ENCODE data around the gene EXD3.
"Not testable (repeated sequence)": the region's sequence is repeated elsewhere in the genome, so short reads cannot be mapped to it uniquely, and the experiment has no call there.

EXD3 gene

DNA sequence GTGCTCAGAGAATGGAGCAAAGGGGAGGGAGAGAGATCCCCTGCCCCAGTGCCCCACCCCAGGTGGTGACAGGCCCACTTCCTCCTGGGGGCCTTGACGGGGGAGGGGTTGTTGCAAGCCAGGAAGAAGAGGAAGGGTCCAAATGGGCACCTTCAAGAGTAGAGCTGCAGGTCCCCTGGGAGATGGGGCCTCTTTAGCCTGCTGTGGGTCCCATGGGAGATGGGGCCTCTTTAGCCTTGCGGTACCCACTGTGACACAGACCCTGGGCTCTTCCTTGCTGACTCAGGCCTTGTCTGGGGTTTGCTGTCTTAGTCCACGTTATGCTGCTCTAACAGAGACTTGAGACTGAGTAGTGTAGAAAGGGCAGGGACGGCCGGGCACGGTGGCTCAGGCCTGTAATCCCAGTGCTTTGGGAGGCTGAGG is 155.0 kb downstream of the EXD3 start:
- Histone ChIP-seq H3K36me3 (ENCODE audit: control insufficient read depth, low read depth, low read length) (peaks cover 32% of the 10 kb centered on the region), H3K4me1 (ENCODE audit: control insufficient read depth, low read depth, low read length) (no peaks in the 10 kb centered on the region)

DNA sequence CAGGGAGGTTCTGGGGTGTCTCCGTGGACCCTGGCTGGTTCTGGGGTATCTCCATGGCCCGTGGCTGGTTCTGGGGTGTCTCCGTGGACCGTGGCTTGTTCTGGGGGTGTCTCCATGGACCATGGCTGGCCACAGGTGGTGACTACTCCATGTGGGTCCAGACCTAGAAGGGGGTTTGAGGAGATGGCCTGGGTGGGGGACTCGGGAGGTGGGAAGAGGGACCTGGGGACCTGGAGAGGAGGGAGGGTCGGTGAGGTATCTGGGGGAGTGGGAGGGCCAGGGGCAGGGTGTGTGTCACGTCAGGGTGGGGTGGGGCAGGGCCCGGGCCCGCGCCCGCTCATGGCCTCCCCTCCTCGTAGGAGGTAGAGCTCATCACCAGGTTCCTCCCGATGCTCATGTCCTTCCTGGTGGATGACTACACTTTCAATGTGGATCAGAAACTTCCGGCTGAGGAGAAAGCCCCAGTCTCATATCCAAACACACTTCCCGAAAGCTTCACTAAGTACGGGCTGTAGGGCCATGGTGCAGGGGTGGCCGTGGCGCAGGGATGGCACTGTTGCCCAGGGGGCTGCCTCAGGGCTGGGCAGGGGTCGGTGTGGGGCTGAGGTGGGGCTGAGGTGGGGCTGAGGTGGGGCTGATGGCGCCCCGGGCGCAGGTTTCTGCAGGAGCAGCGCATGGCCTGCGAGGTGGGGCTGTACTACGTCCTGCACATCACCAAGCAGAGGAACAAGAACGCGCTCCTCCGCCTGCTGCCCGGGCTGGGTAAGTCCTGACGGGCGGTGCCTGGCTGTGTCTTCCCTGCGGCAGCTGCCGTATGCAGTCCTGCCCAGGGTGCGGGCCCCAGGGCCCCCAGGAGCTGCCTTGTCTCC is 156.1 kb downstream of the EXD3 start:
- no peaks in the 10 kb centered on the region for H3K9me3 ChIP-seq (ENCODE audit: control insufficient read depth, low read depth, low read length)
- H3K9ac ChIP-seq (ENCODE audit: low read length), result no peak overlapping the region
- peaks cover 32% of the 10 kb centered on the region for H3K36me3 ChIP-seq (ENCODE audit: control insufficient read depth, low read depth, low read length)
- H3K27me3 ChIP-seq (ENCODE audit: control insufficient read depth, insufficient read depth, low read length), result no peaks in the 10 kb centered on the region
- H3K4me1 ChIP-seq (ENCODE audit: control insufficient read depth, low read depth, low read length), result no peaks in the 10 kb centered on the region
- no peak overlapping the region for H3K4me3 ChIP-seq (ENCODE audit: low read length)
- no peak overlapping the region for H3K27ac ChIP-seq (ENCODE audit: low read length)

More for the DNA sequence above, 155.0 kb downstream of the EXD3 start:
- no peaks in the 10 kb centered on the region for H3K9me3 ChIP-seq (ENCODE audit: control insufficient read depth, low read depth, low read length)
- no peak overlapping the region for H3K27ac ChIP-seq (ENCODE audit: low read length)
- no peaks in the 10 kb centered on the region for H3K27me3 ChIP-seq (ENCODE audit: control insufficient read depth, insufficient read depth, low read length)
- H3K9ac ChIP-seq (ENCODE audit: low read length), result no peak overlapping the region
- H3K4me3 ChIP-seq (ENCODE audit: low read length), result no peak overlapping the region

DNA sequence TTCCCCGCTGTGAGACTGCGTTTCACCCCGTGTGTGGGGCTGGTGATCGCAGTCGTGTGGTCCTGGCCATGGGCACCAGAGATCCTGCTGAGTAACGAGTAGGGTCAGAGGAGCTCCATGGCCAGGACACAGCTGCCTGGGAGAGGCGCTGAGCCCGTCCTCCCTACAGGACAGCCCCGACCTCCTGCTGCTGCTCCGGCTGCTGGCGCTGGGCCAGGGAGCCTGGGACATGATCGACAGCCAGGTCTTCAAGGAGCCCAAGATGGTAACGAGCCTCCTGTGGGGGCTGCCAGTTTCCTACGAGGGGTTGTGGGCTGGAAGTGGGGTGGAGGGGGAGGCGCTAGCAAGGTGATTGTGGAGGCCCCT is 156.8 kb downstream of the EXD3 start:
- peaks cover 32% of the 10 kb centered on the region for H3K36me3 ChIP-seq (ENCODE audit: control insufficient read depth, low read depth, low read length)
- no peaks in the 10 kb centered on the region for H3K4me1 ChIP-seq (ENCODE audit: control insufficient read depth, low read depth, low read length)
- no peak overlapping the region for H3K4me3 ChIP-seq (ENCODE audit: low read length)
- H3K9me3 ChIP-seq (ENCODE audit: control insufficient read depth, low read depth, low read length), result no peaks in the 10 kb centered on the region
- H3K27me3 ChIP-seq (ENCODE audit: control insufficient read depth, insufficient read depth, low read length), result no peaks in the 10 kb centered on the region
- H3K27ac ChIP-seq (ENCODE audit: low read length), result no peak overlapping the region
- H3K9ac ChIP-seq (ENCODE audit: low read length), result no peak overlapping the region

DNA sequence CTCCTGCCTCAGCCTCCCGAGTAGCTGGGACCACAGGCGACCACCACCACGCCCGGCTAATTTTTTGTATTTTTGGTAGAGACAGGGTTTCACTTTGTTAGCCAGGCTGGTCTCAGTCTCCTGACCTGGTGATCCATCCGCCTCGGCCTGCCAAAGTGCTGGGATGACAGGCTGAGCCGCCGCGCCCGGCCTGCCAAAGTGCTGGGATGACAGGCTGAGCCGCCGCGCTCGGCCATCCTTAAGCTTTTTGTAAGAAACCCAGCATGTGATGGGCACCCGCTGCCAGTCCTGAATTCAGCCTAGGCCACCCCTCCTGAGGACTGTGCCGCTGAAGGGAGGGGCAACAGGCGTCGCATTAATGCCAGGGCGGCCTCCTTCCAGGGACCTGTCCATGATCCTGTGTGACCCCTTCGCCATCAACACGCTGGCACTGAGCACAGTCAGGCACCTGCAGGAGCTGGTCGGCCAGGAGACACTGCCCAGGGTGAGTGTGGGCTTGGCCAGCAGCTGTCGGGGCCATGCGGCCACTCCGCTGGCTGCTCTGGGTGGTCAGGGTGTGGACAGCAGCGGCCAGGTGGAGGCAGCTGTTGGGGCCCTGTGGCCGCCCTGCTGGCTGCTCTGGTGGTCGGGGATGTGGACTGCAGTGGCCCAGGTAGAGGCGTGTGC is 157.3 kb downstream of the EXD3 start:
- Histone ChIP-seq H3K4me3 (ENCODE audit: low read length) (no peak overlapping the region), H3K36me3 (ENCODE audit: control insufficient read depth, low read depth, low read length) (peaks cover 32% of the 10 kb centered on the region), H3K27me3 (ENCODE audit: control insufficient read depth, insufficient read depth, low read length) (no peaks in the 10 kb centered on the region), H3K4me1 (ENCODE audit: control insufficient read depth, low read depth, low read length) (no peaks in the 10 kb centered on the region), H3K9ac (ENCODE audit: low read length) (no peak overlapping the region), H3K27ac (ENCODE audit: low read length) (no peak overlapping the region), H3K9me3 (ENCODE audit: control insufficient read depth, low read depth, low read length) (no peaks in the 10 kb centered on the region)

DNA sequence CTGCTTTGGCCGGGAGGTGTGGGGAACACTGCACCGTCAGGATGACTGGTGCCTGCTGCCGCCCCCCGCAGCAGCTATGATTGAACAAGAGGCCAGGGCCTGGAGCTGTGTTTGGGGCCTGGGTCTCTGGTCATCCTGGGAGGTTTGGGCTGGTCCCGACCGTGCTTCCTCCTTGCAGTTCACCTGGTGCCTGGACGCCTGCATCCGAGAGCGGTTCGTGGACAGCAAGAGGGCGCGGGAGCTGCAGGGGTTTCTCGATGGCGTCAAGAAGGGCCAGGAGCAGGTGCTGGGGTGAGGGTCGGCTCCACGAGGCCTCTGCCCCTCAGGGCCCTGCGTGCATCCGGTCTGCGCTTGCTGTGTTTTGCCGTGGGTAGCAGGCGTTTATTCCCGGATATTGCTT is 158.9 kb downstream of the EXD3 start:
- H3K9ac ChIP-seq (ENCODE audit: low read length), result no peak overlapping the region
- no peaks in the 10 kb centered on the region for H3K9me3 ChIP-seq (ENCODE audit: control insufficient read depth, low read depth, low read length)
- H3K36me3 ChIP-seq (ENCODE audit: control insufficient read depth, low read depth, low read length), result peaks cover 29% of the 10 kb centered on the region

GRCh38 chr9:137263506-137263905 is 159.5 kb downstream of the EXD3 start:
- Histone ChIP-seq H3K4me1 (ENCODE audit: control insufficient read depth, low read depth, low read length) (no peaks in the 10 kb centered on the region), H3K36me3 (ENCODE audit: control insufficient read depth, low read depth, low read length) (peaks cover 29% of the 10 kb centered on the region), H3K9me3 (ENCODE audit: control insufficient read depth, low read depth, low read length) (no peaks in the 10 kb centered on the region), H3K27ac (ENCODE audit: low read length) (no peak overlapping the region), H3K9ac (ENCODE audit: low read length) (no peak overlapping the region), H3K4me3 (ENCODE audit: low read length) (no peak overlapping the region), H3K27me3 (ENCODE audit: control insufficient read depth, insufficient read depth, low read length) (no peaks in the 10 kb centered on the region)

More for the DNA sequence above, 158.9 kb downstream of the EXD3 start:
- H3K4me1 ChIP-seq (ENCODE audit: control insufficient read depth, low read depth, low read length), result no peaks in the 10 kb centered on the region
- H3K27ac ChIP-seq (ENCODE audit: low read length), result no peak overlapping the region
- no peak overlapping the region for H3K4me3 ChIP-seq (ENCODE audit: low read length)
- H3K27me3 ChIP-seq (ENCODE audit: control insufficient read depth, insufficient read depth, low read length), result no peaks in the 10 kb centered on the region

GRCh38 chr9:137262909-137263285 is 160.1 kb downstream of the EXD3 start:
- no peaks in the 10 kb centered on the region for H3K4me1 ChIP-seq (ENCODE audit: control insufficient read depth, low read depth, low read length)
- peaks cover 32% of the 10 kb centered on the region for H3K36me3 ChIP-seq (ENCODE audit: control insufficient read depth, low read depth, low read length)
- no peak overlapping the region for H3K9ac ChIP-seq (ENCODE audit: low read length)
- no peak overlapping the region for H3K4me3 ChIP-seq (ENCODE audit: low read length)
- H3K9me3 ChIP-seq (ENCODE audit: control insufficient read depth, low read depth, low read length), result no peaks in the 10 kb centered on the region
- H3K27me3 ChIP-seq (ENCODE audit: control insufficient read depth, insufficient read depth, low read length), result no peaks in the 10 kb centered on the region
- no peak overlapping the region for H3K27ac ChIP-seq (ENCODE audit: low read length)

DNA sequence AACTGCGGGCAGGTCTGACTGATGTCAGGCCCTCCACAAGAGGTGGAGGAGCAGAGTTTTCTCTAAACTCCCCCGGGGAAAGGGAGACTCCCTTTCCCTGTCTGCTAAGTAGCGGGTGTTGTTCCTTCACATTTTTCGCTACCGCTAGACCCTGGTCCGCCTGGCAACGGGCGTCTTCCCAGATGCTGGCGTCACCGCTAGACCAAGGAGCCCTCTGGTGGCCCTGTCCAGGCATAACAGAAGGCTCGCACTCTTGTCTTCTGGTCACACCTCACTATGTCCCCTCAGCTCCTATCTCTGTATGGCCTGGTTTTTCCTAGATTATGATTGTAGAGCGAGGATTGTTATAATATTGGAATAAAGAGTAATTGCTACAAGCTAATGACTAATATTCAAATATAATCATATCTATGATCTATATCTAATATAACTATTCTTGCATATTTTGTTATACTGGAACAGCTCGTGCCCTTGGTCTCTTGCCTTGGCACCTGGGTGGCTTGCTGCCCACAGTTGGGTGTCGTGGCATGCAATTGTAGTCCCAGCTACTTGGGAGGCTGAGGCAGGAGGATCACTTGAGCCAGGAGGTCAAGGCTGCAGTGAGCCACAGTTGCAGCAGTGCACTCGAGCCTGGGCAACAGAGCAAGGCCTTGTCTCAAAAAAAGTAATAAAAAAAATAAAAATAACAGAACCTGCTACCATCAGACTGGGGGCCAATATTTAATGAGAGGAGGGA is 160.6 kb downstream of the EXD3 start:
- H3K9me3 ChIP-seq (ENCODE audit: control insufficient read depth, low read depth, low read length); H3K27ac ChIP-seq (ENCODE audit: low read length); H3K4me1 ChIP-seq (ENCODE audit: control insufficient read depth, low read depth, low read length); H3K27me3 ChIP-seq (ENCODE audit: control insufficient read depth, insufficient read depth, low read length); H3K4me3 ChIP-seq (ENCODE audit: low read length); H3K9ac ChIP-seq (ENCODE audit: low read length): not testable (repeated sequence)
- peaks cover 32% of the 10 kb centered on the region for H3K36me3 ChIP-seq (ENCODE audit: control insufficient read depth, low read depth, low read length)
